ENCODE measurements around the gene EYA4.

Gene EYA4, protein sequence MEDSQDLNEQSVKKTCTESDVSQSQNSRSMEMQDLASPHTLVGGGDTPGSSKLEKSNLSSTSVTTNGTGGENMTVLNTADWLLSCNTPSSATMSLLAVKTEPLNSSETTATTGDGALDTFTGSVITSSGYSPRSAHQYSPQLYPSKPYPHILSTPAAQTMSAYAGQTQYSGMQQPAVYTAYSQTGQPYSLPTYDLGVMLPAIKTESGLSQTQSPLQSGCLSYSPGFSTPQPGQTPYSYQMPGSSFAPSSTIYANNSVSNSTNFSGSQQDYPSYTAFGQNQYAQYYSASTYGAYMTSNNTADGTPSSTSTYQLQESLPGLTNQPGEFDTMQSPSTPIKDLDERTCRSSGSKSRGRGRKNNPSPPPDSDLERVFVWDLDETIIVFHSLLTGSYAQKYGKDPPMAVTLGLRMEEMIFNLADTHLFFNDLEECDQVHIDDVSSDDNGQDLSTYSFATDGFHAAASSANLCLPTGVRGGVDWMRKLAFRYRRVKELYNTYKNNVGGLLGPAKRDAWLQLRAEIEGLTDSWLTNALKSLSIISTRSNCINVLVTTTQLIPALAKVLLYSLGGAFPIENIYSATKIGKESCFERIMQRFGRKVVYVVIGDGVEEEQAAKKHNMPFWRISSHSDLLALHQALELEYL

DNA sequence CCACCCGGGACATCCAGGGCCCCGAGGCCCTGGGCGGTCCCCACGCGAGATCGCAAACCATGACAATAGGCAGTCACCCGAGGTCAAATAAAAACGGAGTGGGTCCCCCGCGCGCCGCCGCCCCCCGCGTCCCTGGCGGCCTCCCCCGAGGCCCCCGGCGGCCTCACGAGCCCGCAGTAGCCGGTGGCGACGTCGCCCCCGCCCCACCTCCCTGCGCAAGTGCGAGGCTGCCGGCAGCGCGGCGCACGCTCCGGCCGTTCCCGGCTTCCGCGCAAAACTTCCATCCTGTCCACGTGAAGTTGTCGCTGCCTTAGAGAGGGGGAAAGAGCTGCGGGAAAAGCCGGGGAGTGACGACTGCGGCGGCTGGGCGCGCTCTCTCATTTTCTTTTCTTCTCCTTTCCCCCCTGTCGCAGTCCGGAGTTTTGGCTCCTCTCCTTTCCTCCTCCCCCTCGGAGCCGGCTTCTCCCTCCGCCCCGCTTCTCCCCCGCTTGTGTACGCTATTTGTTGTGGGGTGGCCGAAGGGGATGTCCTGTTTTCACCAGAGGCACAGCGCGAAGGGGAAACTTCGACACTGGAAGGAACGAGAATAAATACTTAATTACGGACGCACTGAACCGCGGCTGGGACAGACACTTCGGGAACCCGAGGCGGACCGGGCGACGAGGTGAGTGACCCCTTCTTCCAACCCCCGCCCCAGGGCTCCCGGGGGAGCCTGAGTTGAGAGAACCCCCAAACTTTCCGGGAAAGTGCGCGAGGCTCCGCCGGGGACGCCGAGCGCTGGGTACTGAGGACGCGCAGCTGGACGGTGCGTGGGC lies at the start of gene EYA4:
Gene EYA4, plus strand, starts transcription at position 272 of the 815 bp plus-strand sequence. CDS start 33,424 bp downstream, outside the sequence.
- H3K9me3 ChIP-seq (ENCODE audit: insufficient read depth, low read length): no peaks in the 10 kb centered on the region
- no peak within 1 kb of the TSS for H3K4me3 ChIP-seq (ENCODE audit: insufficient read depth, low read length, poor library complexity, severe bottlenecking)
- H3K27ac ChIP-seq (ENCODE audit: low read depth, low read length): no peak within 1 kb of the TSS
- no peaks in the 10 kb centered on the region for H4K20me1 ChIP-seq (ENCODE audit: low read depth, low read length)
- H3F3A ChIP-seq (ENCODE audit: insufficient read depth): no peaks in the 10 kb centered on the region
- H3K27me3 ChIP-seq (ENCODE audit: low read length): no peaks in the 10 kb centered on the region
- no peaks in the 10 kb centered on the region for H3K9me2 ChIP-seq (replicated peaks; ENCODE audit: insufficient read depth, low read length)
- H3K36me3 ChIP-seq (ENCODE audit: low read length): no peaks in the 10 kb centered on the region
- TF ChIP-seq, protein P1, sequence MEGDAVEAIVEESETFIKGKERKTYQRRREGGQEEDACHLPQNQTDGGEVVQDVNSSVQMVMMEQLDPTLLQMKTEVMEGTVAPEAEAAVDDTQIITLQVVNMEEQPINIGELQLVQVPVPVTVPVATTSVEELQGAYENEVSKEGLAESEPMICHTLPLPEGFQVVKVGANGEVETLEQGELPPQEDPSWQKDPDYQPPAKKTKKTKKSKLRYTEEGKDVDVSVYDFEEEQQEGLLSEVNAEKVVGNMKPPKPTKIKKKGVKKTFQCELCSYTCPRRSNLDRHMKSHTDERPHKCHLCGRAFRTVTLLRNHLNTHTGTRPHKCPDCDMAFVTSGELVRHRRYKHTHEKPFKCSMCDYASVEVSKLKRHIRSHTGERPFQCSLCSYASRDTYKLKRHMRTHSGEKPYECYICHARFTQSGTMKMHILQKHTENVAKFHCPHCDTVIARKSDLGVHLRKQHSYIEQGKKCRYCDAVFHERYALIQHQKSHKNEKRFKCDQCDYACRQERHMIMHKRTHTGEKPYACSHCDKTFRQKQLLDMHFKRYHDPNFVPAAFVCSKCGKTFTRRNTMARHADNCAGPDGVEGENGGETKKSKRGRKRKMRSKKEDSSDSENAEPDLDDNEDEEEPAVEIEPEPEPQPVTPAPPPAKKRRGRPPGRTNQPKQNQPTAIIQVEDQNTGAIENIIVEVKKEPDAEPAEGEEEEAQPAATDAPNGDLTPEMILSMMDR (IDR thresholded peaks at IDR 0.05; ENCODE audit: insufficient read depth, low read length, poor library complexity, severe bottlenecking): no peak
- no peak for TF ChIP-seq EZH2phosphoT487 (conservative IDR thresholded peaks at IDR 0.05; ENCODE audit: low read length)
- no peak within 1 kb of the TSS for H2AFZ ChIP-seq (ENCODE audit: low read depth, low read length, severe bottlenecking)
- no peak within 1 kb of the TSS for H3K4me2 ChIP-seq (ENCODE audit: low read depth, low read length, poor library complexity, severe bottlenecking)
- H3K79me2 ChIP-seq (ENCODE audit: insufficient read depth, low read length): no peaks in the 10 kb centered on the region
- no peak within 1 kb of the TSS for H3K9ac ChIP-seq (ENCODE audit: low read length)

DNA sequence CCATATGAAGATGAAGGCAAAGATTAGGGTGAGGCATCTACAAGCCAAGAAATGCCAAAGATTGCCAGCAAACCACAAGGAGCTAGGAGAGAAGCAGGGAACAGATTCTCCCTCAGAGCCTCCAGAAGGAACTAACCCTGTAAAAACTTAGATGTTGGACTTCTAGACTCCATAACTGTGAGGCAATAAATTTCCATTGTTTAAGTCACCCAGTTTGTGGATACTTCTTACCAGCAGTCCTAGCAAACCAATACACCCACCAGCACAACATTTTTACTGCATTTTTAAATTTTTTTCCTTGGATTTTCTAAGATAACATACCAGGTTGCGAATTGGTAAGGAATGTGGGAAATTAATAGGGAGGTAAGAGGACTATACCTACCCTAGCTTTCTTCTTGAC lies 47.8 kb upstream of the EYA4 start:
- Histone ChIP-seq H4K20me1 (ENCODE audit: low read depth, low read length) (no peaks in the 10 kb centered on the region), H3K9me3 (ENCODE audit: insufficient read depth, low read length) (no peaks in the 10 kb centered on the region), H3K9me2 (replicated peaks; ENCODE audit: insufficient read depth, low read length) (no peaks in the 10 kb centered on the region), H3F3A (ENCODE audit: insufficient read depth) (no peaks in the 10 kb centered on the region), H3K27me3 (ENCODE audit: low read length) (no peaks in the 10 kb centered on the region), H3K36me3 (ENCODE audit: low read length) (no peaks in the 10 kb centered on the region), H3K9ac (ENCODE audit: low read length) (no peak overlapping the region), H3K4me2 (ENCODE audit: low read depth, low read length, poor library complexity, severe bottlenecking) (no peak overlapping the region), H3K4me3 (ENCODE audit: insufficient read depth, low read length, poor library complexity, severe bottlenecking) (no peak overlapping the region), H3K27ac (ENCODE audit: low read depth, low read length) (no peak overlapping the region), H2AFZ (ENCODE audit: low read depth, low read length, severe bottlenecking) (no peak overlapping the region), H3K79me2 (ENCODE audit: insufficient read depth, low read length) (no peaks in the 10 kb centered on the region)
- no peak for TF ChIP-seq EZH2phosphoT487 (conservative IDR thresholded peaks at IDR 0.05; ENCODE audit: low read length)
- TF ChIP-seq, protein P1 (IDR thresholded peaks at IDR 0.05; ENCODE audit: insufficient read depth, low read length, poor library complexity, severe bottlenecking): no peak

DNA sequence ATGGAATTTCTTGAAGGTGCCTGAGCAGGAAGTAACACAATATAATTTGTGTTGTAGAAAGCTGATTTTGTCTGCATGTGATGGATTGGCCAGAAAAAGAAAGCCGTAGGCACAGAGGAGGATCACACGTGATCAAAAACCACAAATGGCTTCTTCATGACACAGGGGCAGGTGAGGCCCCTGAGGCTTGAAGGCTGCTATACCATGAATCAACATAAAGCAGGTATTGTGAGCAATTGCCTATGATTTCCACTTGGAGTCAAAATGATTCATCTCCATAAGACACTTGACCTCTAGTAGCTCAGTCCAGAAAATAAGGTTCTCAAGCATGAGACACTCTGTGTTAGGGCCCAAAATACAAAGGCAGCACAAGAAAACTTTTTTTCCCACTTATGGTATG lies 42.4 kb upstream of the EYA4 start:
- Histone ChIP-seq H2AFZ (ENCODE audit: low read depth, low read length, severe bottlenecking) (no peak overlapping the region), H3K79me2 (ENCODE audit: insufficient read depth, low read length) (no peaks in the 10 kb centered on the region), H3K27ac (ENCODE audit: low read depth, low read length) (no peak overlapping the region), H4K20me1 (ENCODE audit: low read depth, low read length) (no peaks in the 10 kb centered on the region), H3K4me2 (ENCODE audit: low read depth, low read length, poor library complexity, severe bottlenecking) (no peak overlapping the region), H3K9me2 (replicated peaks; ENCODE audit: insufficient read depth, low read length) (no peaks in the 10 kb centered on the region), H3K27me3 (ENCODE audit: low read length) (no peaks in the 10 kb centered on the region), H3F3A (ENCODE audit: insufficient read depth) (no peaks in the 10 kb centered on the region), H3K4me3 (ENCODE audit: insufficient read depth, low read length, poor library complexity, severe bottlenecking) (no peak overlapping the region), H3K36me3 (ENCODE audit: low read length) (no peaks in the 10 kb centered on the region), H3K9me3 (ENCODE audit: insufficient read depth, low read length) (no peaks in the 10 kb centered on the region), H3K9ac (ENCODE audit: low read length) (no peak overlapping the region)
- TF ChIP-seq, protein P1 (IDR thresholded peaks at IDR 0.05; ENCODE audit: insufficient read depth, low read length, poor library complexity, severe bottlenecking): no peak
- TF ChIP-seq EZH2phosphoT487 (conservative IDR thresholded peaks at IDR 0.05; ENCODE audit: low read length): no peak

Measured in SU-DHL-6 (cell line).